Fibroblast of skin of left biceps (primary cell): ENCODE measurements around the gene FNDC10.
A peak's percentile ranks its signal among the peaks of the same experiment; 100 is the strongest.
"Not testable (repeated sequence)": the region's sequence is repeated elsewhere in the genome, so short reads cannot be mapped to it uniquely, and the experiment has no call there.

Source experiments
- DNase-seq, 2 experiments: peaks; one replicate each; pipeline ENCODE4 v3.0.0-alpha.2; 2013; ENCODE audit warnings: low read depth in 2 of 2

FNDC10 gene

DNA sequence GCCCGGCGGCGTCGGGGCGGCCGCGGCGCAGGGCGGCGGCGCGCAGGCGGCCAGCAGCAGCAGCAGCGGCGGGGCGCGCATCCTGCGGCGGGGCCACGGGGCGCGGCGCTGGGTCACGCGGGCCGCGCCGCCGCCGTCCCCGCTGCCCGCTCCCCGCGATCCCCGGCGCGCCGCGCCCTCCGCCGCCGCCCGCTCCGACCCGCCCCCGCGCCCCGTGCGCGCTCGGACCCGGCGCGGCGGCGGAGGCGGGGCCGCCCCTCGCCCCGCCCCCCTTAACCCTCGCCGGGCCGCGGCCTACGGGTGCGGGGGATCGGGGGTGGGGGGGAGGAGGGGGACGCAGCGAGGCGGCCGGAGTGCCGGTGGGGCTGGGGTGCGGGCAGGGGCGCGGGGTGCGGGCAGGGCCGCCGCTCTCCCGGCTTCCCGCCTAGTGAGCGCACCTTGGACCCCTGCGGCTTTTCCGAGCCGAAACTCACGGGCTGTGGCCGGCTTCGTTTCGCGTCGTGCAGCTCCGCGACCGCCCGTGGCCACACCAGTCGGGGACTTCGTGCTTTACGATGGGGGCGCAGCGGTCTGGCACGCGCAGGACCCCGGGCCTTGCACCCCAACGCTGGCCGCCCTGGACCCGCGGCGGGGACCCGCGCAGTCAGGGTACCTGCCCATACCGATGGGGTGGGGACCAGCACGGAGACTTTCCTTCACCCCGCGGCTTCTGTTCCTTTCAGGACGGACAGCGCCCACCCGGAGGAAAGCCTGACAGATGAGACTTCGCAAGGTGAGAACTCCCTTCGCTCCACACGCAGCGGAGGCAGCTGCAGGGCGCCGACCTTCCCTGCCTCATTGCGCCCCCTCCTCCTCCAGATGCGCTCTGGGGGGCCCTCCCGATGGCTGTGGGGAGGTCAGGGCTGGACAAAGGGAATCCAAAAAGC lies at the start of gene FNDC10:
Gene FNDC10, minus strand, starts transcription at position 201 of the 926 bp plus-strand sequence. Its CDS starts 120 bp downstream, at position 81.
- no peak for DNase-seq

- DNase-seq: not testable (repeated sequence)
Measured at GRCh38 chr1:1648265-1648664, 48.3 kb upstream of the FNDC10 start.

DNA sequence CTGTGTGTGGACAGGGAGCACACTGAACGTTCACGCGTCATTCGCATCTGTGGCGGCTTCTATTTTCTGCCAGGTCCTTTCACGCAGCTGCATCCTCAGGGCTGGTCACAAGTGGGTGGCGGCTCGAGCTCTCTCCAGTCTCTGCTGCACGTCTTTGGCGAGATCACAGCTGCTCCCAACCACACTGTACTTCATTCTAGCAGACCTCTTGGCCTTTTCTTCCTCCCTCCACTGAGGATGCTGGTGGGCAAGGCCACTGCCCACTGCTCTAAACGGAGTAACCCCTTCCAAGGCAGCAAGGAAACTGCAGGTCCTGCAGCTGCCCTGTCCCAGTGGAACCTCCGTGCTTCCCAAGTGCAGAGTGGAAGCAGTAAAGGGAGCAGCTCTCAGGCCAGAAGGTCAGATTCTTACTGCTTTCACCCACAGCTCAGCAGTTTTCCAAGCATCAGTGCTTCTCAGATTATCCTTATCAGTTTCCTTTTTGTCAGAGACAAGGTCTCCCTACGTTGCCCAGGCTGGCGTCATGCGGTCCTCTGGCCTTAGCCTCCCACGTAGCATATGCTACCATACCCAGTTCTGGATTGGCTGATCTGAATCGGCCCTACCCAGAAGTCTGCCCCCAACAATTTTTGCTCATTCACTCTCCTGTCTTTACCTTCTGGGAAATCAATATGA lies 47.8 kb upstream of the FNDC10 start:
- DNase-seq: not testable (repeated sequence)

GRCh38 chr1:1646326-1646725 lies 46.4 kb upstream of the FNDC10 start:
- not testable (repeated sequence) for DNase-seq

DNA sequence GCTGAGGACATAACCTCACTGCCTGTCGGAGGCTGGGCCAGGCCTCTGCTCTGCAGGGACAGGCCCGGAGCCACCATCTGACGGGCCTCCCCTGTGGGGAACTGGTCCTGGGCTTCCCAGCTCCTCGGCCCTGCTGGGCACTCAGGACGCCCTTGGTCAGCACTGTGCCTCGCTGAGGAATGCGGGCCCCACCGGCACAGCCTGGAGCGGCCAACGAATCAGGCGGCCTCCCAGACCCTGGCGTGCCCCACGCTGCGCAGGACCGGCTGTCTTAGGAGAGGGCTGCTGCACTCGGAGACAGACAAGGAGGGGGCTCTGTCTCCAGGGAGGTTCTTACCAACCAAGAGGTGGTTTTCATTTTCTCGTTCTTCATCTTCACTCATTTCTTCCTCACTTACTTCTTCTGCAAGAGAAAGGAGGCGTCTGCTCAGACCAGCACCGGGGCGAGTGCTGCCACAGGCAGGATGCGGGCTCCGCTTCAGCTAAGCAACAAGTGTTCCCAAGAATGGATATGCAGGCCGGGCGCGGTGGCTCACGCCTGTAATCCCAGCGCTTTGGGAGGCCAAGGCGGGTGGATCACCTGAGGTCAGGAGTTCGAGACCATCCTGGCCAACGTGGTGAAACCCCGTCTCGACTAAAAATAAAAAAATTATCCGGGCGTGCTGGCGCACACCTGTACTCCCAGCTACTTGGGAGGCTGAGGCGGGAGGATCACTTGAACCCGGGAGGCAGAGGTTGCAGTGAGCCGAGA lies 41.0 kb upstream of the FNDC10 start:
- DNase-seq: not testable (repeated sequence)

DNA sequence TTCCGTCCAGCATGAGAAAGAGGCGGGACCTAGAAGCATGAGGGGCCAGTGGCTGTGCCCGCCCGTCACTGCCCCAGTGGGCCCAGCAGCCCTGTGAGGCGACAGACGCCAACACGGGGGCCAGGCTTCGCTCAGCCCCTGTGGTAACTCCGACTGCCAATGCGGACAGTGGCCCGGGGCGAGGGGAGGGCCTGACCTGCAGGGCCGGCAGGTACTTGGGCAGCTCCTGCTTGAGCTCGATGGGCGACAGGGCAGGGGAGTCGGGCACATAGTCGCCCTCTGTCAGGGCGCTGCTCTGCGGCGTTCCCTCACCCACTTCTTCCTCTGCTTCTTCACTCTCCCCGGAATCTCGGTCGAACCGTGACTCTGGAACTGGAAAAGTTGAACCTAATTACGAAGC lies 40.1 kb upstream of the FNDC10 start:
- not testable (repeated sequence) for DNase-seq

DNA sequence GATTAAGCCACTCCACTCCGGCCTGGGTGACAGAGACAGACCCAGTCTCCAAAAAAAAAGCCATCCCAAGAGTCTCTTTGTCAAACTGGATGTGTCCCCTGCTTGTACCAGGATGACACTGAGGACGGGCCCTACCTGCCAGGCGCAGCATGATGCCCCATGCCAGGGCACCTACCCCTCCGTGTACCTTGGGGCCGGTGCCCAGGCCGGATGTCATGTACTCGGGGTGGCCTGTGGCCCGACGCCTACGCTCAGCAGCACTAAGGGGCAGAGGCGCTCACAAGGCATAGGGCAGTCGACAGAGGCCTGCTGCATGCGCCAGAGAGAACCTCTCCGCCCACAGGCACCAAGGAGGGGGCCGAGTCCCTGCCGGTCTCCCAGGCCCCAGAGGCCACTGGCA lies 39.4 kb upstream of the FNDC10 start:
- not testable (repeated sequence) for DNase-seq

DNA sequence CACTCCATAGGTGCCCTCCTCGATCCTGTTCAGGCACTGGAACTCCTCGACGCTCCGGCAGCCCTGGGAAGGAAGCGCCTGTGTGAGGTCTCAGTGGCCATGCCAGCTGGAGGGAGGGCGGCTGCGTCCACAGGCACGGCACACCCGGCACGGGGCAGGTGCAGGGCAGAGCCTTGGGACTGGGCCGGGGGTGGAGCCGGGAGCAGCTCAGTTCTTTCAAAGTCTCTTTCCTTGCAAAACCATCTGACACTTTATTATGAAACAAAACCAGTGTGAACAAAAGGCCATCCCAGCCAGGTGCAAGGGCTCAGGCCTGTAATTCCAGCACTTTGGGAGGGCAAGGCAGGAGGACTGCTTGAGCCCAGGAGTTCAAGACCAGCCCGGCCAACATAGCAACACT lies 38.6 kb upstream of the FNDC10 start:
- DNase-seq: not testable (repeated sequence)

- DNase-seq: not testable (repeated sequence)
Measured at GRCh38 chr1:1637479-1637875, 37.5 kb upstream of the FNDC10 start.

DNA sequence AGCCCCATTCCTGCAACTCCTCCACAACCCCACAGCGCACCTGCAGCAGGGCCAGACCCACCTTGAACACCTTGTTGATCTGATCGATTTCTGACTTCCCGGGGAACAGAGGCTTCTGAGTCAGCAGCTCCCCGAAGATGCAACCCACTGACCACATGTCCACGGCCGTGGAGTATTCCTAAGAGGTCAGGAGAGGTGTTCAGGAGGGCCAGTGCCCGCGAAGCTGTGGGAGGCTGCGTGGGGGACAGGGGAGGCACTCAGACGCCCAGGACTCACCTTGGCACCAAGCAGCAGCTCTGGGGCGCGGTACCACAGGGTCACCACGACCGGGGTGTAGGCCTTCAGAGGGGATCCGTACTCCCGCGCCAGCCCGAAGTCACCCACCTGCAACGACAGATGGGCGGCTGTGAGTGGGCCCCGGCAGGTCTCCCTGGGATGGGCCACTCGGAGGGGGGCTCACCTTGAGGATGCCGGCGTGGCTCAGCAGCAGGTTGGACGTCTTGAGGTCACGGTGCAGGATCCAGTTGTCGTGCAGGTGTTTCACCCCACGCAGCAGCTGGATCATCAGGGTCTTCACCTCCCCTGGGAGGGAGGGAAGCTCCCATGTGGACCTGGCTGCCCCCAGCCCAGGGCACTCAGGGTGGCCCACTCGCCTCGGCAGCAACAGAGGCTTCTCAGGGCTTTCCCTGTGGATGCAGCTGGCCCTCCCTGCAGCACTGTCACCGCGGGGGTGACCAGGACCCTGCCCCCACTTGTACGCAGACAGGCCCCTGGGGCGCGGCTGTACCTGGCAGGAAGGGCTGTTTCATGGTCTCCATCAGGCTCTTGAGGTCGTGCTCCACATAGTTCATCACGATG lies 36.9 kb upstream of the FNDC10 start:
- not testable (repeated sequence) for DNase-seq

- not testable (repeated sequence) for DNase-seq
Measured at GRCh38 chr1:1634613-1635012, 34.7 kb upstream of the FNDC10 start.

DNA sequence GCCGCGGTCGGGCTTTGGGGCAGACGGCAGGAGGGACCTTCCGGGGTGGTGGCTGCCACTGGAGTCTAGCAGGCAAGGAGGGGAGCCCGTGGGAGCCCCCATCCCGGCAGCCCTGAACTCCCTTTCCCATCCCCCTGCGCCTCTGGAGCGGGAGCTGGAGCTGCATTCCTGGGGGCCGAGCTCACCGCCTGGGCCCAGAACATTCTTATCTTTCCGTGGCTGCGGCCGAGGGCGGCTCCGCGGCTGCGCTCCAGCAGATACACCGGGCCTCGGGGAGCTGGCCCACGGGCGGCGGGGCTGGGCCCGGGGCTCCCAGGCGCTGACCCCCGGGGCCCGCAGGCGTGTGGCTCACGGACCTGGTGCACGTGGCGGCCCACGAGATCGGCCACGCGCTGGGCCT lies 33.5 kb upstream of the FNDC10 start:
- not testable (repeated sequence) for DNase-seq

DNA sequence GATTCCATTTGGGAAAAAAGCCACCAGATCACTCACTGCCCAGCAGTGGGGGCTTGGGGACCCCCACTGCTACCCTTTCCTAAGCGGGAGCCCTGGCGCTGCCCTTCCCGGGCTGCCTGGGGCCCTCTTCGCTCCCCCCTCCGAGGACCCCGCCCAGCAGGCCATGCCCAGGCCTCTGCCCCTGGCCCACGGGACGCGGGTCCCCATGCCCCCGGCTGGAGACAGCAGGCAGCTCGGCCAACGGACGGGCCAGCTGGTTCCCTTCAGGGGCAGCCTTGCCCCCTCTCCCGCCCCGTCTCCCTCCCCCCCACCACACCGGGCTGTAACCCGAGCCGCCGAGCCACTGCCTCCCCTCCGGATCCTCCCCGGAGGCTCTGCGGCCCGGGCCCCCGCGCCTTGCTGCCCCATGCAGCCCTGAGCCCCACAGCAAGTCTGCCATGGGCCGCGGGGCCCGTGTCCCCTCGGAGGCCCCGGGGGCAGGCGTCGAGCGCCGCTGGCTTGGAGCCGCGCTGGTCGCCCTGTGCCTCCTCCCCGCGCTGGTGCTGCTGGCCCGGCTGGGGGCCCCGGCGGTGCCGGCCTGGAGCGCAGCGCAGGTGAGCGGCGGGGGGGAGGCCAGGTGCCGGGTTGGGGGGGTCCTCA lies 32.0 kb upstream of the FNDC10 start, which contains the start of gene MMP23B:
Gene MMP23B, plus strand, starts transcription at position 392 of the 639 bp plus-strand sequence. Its CDS starts 46 bp downstream, at position 438.
- DNase-seq: no peak

DNA sequence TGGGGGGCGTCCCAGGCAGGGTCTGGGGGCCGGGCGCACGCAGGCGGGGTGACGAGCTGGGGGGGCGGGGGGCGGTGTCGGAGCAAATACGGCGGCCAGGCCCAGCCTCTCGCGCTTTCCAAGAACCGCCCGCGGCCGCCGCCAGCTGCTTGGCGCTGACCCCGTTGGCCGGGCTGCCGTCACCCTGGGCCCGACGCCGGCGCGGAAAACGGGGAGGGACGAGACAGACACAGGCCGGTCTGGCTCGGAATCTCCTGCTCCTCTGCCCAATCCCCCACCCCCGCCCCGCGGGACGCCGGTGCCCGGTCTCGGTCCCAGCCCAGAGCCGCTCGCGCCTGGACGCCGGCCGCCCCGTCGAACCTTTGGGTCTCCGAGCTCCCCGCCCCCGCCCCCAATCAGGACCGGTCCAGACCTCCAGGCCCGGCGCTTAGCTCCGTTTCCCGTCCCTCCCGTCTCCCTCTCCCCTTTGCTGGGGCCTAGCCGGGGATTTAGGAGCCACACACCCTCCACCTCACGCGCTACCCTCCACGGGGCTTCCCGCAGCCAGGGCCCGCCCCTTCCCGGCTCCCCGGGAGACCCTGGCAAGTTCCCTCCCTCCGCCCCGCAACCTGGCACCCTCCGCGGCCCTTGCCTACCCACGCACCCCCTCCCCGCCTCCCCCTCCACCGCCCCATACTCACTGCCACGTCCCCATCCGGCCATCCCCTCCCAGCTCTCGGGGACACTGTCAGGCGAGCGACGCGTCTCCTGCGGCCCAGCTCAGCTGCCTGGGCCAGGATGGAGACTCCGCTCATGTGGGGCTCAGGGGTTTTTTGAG lies 31.2 kb upstream of the FNDC10 start:
- DNase-seq: no peak

DNA sequence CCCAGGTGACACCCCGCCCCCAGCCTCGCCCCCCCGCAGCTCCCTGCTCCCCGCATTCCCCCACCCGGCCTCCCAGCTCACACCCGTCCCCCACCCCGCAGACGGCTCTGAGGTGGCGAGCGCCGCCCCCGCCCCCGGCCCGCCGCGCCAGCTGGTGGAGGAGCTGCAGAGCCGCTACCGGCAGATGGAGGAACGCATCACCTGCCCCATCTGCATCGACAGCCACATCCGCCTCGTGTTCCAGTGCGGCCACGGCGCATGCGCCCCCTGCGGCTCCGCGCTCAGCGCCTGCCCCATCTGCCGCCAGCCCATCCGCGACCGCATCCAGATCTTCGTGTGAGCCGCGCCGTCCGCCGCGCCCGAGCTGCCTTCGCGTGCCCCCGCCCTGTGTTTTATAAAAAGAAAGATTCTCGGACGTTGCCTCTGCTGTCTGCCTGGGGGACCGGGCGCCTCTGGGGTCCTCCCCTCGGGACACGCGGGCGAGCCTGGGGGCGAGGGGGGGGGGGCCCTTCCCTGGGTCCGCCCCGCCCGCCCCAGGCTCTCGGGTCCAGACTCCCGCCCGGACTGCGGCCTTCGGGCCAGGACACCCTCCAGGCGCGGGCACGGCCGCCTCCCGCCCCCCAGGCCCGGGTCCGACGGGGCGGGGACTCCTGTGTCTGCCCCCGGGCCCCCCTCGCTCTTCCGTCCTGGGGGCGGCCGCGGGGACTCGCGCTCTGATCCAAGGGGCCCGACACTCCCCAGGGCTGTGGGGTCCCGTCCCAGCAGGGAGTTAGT lies 30.4 kb upstream of the FNDC10 start:
- DNase-seq: peak; percentile 30 to 43

DNA sequence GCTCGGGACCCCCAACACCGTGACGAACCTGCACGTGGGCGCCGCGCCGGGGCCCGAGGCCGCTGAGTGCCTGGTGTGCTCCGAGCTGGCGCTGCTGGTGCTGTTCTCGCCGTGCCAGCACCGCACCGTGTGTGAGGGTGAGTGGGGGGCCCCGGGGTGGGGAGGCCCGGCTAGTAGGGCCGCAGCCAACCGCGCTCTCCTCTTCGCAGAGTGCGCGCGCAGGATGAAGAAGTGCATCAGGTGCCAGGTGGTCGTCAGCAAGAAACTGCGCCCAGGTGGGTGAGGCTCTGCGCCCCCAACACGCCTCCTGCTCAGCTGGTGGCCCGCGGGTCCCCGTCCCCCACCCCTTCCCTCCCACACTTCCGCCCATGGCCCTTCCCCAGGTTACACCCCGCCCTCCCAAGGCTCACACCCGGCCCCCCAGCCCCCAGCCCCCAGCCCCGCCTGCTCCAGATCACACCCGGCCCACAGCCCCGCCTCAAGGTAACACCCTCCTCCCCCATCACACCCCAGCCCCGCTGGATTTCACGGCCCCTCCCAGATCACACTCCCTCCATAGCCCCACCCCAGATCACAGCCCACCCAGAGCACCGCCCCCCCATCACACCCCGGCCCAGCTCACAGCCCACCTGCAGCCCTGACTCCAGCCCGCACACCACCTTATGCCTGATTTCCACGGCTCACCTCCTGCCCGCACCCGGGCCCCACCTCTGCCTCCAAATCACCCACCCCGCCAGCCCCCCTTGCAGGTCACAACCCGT lies 29.7 kb upstream of the FNDC10 start:
- DNase-seq: no peak

- DNase-seq: no peak
Measured at GRCh38 chr1:1628754-1629429, 29.0 kb upstream of the FNDC10 start.
